Nephron progenitor cell (in vitro differentiated cells): Measurements from ENCODE around the gene ECE2.
A peak's percentile ranks its signal among the peaks of the same experiment; 100 is the strongest.

Experiments used
- DNase-seq: peaks from one replicate; pipeline ENCODE4 v3.0.0; 2021
- H3K27ac Mint-ChIP-seq: 2 replicates; pipeline ENCODE4 v1.8.0; 2021; ENCODE audit warnings: mild to moderate bottlenecking, moderate library complexity, mixed read lengths
- H3K27me3 Mint-ChIP-seq: 2 replicates; pipeline ENCODE4 v1.8.0; 2021; ENCODE audit warnings: mild to moderate bottlenecking, low read depth, mixed read lengths; ENCODE audit not compliant: poor library complexity
- H3K36me3 Mint-ChIP-seq: 2 replicates; pipeline ENCODE4 v1.8.0; 2021; ENCODE audit warnings: low read depth, mixed read lengths
- H3K4me1 Mint-ChIP-seq: 2 replicates; pipeline ENCODE4 v1.8.0; 2021; ENCODE audit warnings: mixed read lengths
- H3K4me3 Mint-ChIP-seq: 2 replicates; pipeline ENCODE4 v1.8.0; 2021; ENCODE audit warnings: mild to moderate bottlenecking, moderate library complexity, mixed read lengths
- H3K9me3 Mint-ChIP-seq: 2 replicates; pipeline ENCODE4 v1.8.0; 2021; ENCODE audit warnings: mild to moderate bottlenecking, moderate library complexity, mixed read lengths
- TF ChIP-seq, protein P1 (sequence below): fragments of 200-600 bp; sonication (generic); IDR thresholded peaks from 2 replicates; pipeline ENCODE4 v1.5.0; 2021; ENCODE audit warnings: antibody characterized with exemption

ECE2 gene

DNA sequence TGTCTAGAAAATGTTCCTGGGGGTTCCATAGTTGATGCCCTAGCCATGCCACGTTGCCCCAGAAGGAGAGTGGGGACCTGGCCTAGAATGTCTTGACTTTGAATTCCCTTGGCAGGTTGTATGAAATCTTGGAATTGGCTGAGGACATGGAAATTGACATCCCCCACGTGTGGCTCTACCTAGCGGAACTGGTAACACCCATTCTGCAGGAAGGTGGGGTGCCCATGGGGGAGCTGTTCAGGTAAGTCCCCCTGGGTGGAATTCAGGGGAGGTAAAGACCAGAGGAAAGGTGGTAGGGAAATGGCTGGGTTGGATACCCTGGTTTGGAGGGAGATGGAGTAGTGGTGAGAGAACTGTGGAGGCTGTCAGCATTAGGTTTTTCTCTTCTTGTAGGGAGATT lies 52.7 kb downstream of the ECE2 start:
- no peak overlapping the region for H3K4me3 Mint-ChIP-seq
- no peaks in the 10 kb centered on the region for H3K4me1 Mint-ChIP-seq
- H3K27me3 Mint-ChIP-seq = peaks cover 3% of the 10 kb centered on the region
- peaks cover 98% of the 10 kb centered on the region for H3K36me3 Mint-ChIP-seq
- no peak overlapping the region for H3K27ac Mint-ChIP-seq
- DNase-seq = no peak
- no peaks in the 10 kb centered on the region for H3K9me3 Mint-ChIP-seq
- TF ChIP-seq, protein P1, sequence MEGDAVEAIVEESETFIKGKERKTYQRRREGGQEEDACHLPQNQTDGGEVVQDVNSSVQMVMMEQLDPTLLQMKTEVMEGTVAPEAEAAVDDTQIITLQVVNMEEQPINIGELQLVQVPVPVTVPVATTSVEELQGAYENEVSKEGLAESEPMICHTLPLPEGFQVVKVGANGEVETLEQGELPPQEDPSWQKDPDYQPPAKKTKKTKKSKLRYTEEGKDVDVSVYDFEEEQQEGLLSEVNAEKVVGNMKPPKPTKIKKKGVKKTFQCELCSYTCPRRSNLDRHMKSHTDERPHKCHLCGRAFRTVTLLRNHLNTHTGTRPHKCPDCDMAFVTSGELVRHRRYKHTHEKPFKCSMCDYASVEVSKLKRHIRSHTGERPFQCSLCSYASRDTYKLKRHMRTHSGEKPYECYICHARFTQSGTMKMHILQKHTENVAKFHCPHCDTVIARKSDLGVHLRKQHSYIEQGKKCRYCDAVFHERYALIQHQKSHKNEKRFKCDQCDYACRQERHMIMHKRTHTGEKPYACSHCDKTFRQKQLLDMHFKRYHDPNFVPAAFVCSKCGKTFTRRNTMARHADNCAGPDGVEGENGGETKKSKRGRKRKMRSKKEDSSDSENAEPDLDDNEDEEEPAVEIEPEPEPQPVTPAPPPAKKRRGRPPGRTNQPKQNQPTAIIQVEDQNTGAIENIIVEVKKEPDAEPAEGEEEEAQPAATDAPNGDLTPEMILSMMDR = no peak

DNA sequence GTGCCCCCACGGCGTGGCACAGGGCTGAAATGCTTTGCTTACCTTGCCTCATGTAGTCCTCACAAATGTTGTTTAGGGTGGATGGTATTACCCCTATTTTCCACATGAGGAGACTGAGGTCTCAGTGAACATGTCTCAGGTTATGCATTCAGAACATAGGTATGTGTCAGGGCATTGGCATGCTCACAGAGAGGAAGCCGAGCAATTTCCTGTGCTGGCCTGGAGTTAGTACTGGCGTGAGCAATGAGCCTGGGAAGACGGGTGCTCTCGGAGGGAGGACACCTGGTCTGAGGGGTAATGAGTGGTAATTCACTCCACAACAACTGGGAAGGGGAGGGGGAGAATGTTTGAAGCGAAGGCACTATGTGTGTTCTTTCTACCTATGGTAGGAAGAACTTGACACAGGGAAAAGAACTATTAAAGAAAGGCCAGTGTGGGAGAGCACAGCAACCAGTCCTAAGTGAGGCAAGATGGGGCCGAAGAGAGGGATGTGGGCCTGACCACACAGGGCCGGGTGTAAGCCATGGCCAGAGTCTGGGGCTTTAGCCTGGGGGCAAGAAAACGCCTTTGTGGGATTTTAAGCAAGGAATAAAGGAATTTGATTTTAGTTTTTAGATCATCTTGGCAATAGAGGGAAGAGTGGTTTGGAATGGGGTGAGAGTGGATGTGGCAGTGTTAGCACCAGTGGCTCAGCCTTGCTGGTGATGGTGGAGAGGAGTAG lies 56.7 kb downstream of the ECE2 start:
- no peak for DNase-seq
- H3K4me1 Mint-ChIP-seq = peaks cover 17% of the 10 kb centered on the region
- peaks cover 65% of the 10 kb centered on the region for H3K36me3 Mint-ChIP-seq
- H3K4me3 Mint-ChIP-seq = no peak overlapping the region
- peak overlapping the region; percentile 87 for H3K27ac Mint-ChIP-seq
- H3K9me3 Mint-ChIP-seq = no peaks in the 10 kb centered on the region
- TF ChIP-seq, protein P1 = no peak
- H3K27me3 Mint-ChIP-seq = no peaks in the 10 kb centered on the region

DNA sequence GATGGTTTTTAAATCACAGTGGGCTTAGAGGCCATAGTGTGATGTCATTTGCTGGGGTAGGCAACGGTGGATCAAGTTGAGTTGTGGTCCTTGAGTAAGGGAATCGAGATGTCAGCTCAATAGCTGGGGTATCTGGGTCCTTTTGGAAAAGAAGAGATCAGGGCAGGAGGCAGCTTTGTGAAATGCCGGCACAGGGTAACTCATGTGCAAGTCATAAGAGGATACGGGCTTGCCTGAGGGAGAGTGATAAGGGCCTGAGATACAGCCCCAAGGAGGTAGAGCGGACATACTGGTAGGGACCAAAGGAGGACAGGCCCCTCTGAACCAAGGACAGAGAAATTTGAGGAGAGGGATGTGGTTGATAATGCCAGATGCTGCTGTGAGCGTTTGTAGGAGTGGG lies 57.4 kb downstream of the ECE2 start:
- H3K27me3 Mint-ChIP-seq = peaks cover 2% of the 10 kb centered on the region
- H3K9me3 Mint-ChIP-seq = no peaks in the 10 kb centered on the region
- DNase-seq = no peak
- peak overlapping the region; percentile 87 for H3K27ac Mint-ChIP-seq
- TF ChIP-seq, protein P1 = no peak
- H3K4me3 Mint-ChIP-seq = no peak overlapping the region
- peaks cover 59% of the 10 kb centered on the region for H3K36me3 Mint-ChIP-seq
- H3K4me1 Mint-ChIP-seq = peaks cover 24% of the 10 kb centered on the region

DNA sequence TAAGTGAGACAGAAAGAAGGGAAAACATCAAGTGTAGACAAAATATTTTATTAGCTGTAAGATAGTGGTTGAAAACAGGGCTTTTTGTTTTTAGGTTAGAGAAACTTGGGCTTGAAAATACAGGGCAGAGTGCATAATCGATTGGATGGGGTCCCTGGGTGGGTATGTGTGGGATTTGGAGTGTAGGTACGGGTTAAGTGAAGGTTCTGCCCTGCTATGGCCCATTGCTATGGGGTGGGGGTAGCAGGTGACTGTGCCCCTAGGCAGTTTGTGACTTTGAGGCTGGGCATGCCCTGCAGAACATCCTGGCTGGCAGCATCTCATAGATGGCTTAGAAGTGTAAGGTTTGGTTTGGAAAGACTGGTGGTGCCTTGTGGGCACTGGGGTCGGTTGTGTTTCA lies 57.9 kb downstream of the ECE2 start:
- TF ChIP-seq, protein P1 = no peak
- H3K36me3 Mint-ChIP-seq = peaks cover 53% of the 10 kb centered on the region
- no peak for DNase-seq

DNA sequence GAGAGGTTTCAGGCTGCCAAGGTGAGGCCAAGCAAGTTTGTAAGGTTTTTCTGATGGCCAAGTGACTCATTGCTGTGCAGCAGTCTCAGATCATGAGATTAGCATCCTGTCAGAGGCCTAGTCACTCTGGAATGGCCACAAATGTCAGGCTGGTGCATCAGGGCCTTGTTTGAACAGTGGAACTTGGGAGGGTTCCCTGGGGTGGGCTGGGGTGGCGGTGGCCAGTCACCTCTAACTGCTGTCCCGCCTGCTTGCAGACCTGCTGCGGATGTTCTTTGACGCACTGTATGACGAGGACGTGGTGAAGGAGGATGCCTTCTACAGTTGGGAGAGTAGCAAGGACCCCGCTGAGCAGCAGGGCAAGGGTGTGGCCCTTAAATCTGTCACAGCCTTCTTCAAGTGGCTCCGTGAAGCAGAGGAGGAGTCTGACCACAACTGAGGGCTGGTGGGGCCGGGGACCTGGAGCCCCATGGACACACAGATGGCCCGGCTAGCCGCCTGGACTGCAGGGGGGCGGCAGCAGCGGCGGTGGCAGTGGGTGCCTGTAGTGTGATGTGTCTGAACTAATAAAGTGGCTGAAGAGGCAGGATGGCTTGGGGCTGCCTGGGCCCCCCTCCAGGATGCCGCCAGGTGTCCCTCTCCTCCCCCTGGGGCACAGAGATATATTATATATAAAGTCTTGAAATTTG lies 58.8 kb downstream of the ECE2 start:
- peaks cover 35% of the 10 kb centered on the region for H3K4me1 Mint-ChIP-seq

More for the DNA sequence above, 57.9 kb downstream of the ECE2 start:
- peak overlapping the region; percentile 40 for H3K27ac Mint-ChIP-seq
- no peak overlapping the region for H3K4me3 Mint-ChIP-seq
- H3K27me3 Mint-ChIP-seq = peaks cover 4% of the 10 kb centered on the region
- peaks cover 28% of the 10 kb centered on the region for H3K4me1 Mint-ChIP-seq
- H3K9me3 Mint-ChIP-seq = no peaks in the 10 kb centered on the region

More for the DNA sequence above, 58.8 kb downstream of the ECE2 start:
- DNase-seq = no peak
- H3K27ac Mint-ChIP-seq = peak overlapping the region; percentile 40
- H3K9me3 Mint-ChIP-seq = no peaks in the 10 kb centered on the region
- peaks cover 44% of the 10 kb centered on the region for H3K36me3 Mint-ChIP-seq
- peak overlapping the region; percentile 62 for H3K4me3 Mint-ChIP-seq
- peaks cover 7% of the 10 kb centered on the region for H3K27me3 Mint-ChIP-seq
- TF ChIP-seq, protein P1 = no peak
